Activated T-helper 1 cell treated with anti-CD3 and anti-CD28 coated beads, Interleukin-2, amount 50 U/mL, for 16 hours (primary cell): Measurements from ENCODE around the gene CDH4.

Experiments
- DNase-seq, 2 donors: peaks; one replicate each; pipeline ENCODE4 v3.0.0-alpha.2; 2020; ENCODE audit warnings: low read depth in 1 of 2, low spot score in 1 of 2

The CDH4 gene

GRCh38 chr20:61281286-61281795 lies 29.3 kb downstream of the CDH4 start:
- DNase-seq: no peak

- DNase-seq: no peak
Observed at GRCh38 chr20:61284752-61285151, 32.7 kb downstream of the CDH4 start.

GRCh38 chr20:61285152-61285645 lies 33.1 kb downstream of the CDH4 start:
- DNase-seq: no peak

- no peak for DNase-seq
Observed at GRCh38 chr20:61285691-61286090, 33.6 kb downstream of the CDH4 start.

GRCh38 chr20:61287583-61288275 lies 35.7 kb downstream of the CDH4 start:
- DNase-seq: no peak

- DNase-seq: no peak
Observed at GRCh38 chr20:61288331-61288784, 36.3 kb downstream of the CDH4 start.

- no peak for DNase-seq
Observed at GRCh38 chr20:61289166-61289565, 37.1 kb downstream of the CDH4 start.

GRCh38 chr20:61290721-61291120 lies 38.7 kb downstream of the CDH4 start:
- DNase-seq: no peak

- DNase-seq: no peak
Observed at GRCh38 chr20:61291166-61291829, 39.2 kb downstream of the CDH4 start.

- no peak for DNase-seq
Observed at GRCh38 chr20:61292391-61292790, 40.3 kb downstream of the CDH4 start.

- no peak for DNase-seq
Observed at GRCh38 chr20:61292821-61293612, 41.0 kb downstream of the CDH4 start.

GRCh38 chr20:61293951-61294350 lies 41.9 kb downstream of the CDH4 start:
- no peak for DNase-seq

GRCh38 chr20:61295249-61295648 lies 43.2 kb downstream of the CDH4 start:
- no peak for DNase-seq

- DNase-seq: no peak
Observed at GRCh38 chr20:61295682-61296628, 43.9 kb downstream of the CDH4 start.

GRCh38 chr20:61296629-61297019 lies 44.6 kb downstream of the CDH4 start:
- no peak for DNase-seq

GRCh38 chr20:61297491-61297890 lies 45.4 kb downstream of the CDH4 start:
- no peak for DNase-seq

- DNase-seq: no peak
Observed at GRCh38 chr20:61297986-61298385, 45.9 kb downstream of the CDH4 start.

- DNase-seq: no peak
Observed at GRCh38 chr20:61298661-61299060, 46.6 kb downstream of the CDH4 start.

GRCh38 chr20:61299104-61299503 lies 47.0 kb downstream of the CDH4 start:
- DNase-seq: no peak

- DNase-seq: no peak
Observed at GRCh38 chr20:61299618-61300017, 47.6 kb downstream of the CDH4 start.

- DNase-seq: no peak
Observed at GRCh38 chr20:61300293-61300692, 48.2 kb downstream of the CDH4 start.
